ENCODE measurements around the gene HMX1.

DNA sequence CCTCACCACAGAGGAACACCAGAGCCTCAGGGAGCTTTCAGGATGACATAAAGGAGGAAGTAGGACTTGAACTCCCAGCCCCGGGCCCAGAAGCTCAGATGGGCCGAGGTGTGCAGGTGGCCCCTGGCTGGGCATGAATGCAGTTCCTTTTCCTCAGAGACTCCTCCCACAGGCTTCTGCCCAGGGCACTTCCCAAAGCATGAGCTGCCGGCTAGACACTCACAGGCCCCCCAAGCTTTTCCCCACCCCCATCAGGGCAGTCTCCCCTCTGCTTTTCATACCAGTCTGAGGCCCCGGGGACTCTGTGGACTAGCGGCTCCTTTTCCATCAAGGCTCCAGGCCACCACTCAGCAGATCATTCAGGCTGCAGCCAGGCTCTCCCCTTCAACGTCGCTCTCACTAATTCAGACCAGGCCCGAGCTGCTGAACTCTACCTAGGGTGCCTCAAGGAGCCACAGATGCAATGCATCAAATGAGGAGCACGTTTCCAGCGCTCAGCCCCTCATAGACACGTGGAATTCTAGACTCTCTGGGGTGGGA is 36.9 kb downstream of the HMX1 start:
- TF ChIP-seq CREB1 (CRISPR knock-in tag; IDR thresholded peaks at IDR 0.05; ENCODE audit: low read depth) = no peak
- TF ChIP-seq EZH2phosphoT487 (IDR thresholded peaks at IDR 0.05; ENCODE audit: unreplicated experiment) = no peak
- TF ChIP-seq, protein P1, sequence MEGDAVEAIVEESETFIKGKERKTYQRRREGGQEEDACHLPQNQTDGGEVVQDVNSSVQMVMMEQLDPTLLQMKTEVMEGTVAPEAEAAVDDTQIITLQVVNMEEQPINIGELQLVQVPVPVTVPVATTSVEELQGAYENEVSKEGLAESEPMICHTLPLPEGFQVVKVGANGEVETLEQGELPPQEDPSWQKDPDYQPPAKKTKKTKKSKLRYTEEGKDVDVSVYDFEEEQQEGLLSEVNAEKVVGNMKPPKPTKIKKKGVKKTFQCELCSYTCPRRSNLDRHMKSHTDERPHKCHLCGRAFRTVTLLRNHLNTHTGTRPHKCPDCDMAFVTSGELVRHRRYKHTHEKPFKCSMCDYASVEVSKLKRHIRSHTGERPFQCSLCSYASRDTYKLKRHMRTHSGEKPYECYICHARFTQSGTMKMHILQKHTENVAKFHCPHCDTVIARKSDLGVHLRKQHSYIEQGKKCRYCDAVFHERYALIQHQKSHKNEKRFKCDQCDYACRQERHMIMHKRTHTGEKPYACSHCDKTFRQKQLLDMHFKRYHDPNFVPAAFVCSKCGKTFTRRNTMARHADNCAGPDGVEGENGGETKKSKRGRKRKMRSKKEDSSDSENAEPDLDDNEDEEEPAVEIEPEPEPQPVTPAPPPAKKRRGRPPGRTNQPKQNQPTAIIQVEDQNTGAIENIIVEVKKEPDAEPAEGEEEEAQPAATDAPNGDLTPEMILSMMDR (conservative IDR thresholded peaks at IDR 0.05; ENCODE audit: low read depth in 2 of 2) = no peak
- no peak for TF ChIP-seq EZH2 (IDR thresholded peaks at IDR 0.05; ENCODE audit: low read depth, unreplicated experiment)
- no peak for TF ChIP-seq JUNB (IDR thresholded peaks at IDR 0.05; ENCODE audit: unreplicated experiment)
